ENCODE measurements around the gene HMGCS1.
"Not testable (repeated sequence)": the region's sequence is repeated elsewhere in the genome, so short reads cannot be mapped to it uniquely, and the experiment has no call there.

HMGCS1 gene

DNA sequence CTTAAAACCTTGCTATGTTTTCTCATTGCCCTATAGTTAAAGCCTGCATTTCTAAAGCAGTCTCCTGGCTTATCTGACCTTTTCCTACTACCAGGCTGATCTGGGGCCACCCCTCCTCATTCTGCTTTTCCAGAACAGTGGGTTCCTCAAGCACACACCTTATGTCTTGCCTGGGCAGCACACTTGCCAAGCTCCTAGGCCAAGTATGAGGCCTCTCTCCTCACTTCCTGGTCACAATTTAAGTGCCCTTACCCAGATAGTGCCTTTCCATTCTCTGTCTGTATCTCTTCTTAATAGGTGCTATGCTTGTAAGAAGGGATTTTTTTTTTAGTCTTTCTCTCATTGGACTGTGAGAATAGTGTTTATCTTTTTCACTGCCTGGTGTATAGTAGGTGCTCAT is 39.7 kb downstream of the HMGCS1 start:
- no peak for DNase-seq (ENCODE audit: low read depth)

DNA sequence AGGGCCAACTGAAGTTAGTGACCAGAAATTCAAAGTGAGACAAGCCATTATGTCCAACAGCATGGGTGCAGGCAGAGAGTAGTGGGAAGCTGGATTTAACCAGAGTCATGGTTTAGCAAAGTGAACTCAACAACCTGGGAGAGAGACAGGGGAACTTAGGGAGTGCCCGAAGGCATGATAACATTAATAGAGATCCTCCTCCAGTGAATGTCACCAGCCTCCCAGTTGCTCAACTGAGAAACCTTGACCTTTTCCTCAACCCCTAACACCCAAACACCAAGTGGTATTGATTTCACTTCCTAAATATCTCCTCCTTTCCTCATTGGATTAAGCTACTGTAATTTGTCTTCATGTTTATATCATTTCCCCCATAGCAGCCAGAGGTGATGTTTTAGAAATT is 42.6 kb downstream of the HMGCS1 start:
- no peak for DNase-seq (ENCODE audit: low read depth)

DNA sequence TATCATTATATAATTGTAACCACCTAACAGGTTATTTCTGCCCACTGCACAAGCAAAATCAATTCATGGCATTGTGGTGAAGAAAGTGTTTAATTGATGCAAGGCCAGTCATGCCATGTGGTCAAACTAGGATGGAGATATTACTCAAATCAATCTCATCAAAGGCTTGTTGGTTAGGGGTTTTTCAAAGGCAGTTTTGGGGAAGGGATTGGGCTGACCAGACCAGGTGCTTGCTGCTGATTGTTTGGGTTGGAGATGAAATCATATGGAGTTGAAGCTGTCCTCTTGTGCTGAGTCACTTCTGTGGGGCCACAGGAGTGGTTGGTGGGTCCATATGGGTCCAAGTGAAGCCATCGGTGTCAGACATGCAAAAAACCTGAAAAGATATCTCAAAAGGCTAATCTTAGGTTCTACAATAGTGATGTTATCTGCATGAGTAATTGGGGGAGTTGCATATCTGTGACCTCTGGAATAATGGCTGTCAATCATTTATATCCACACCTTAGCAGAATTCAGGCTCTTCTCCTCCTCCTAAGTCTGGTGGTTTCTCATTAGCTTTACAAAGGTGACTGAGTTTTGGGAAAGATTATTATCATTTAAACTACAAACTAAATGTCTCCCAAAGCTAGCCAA is 44.9 kb downstream of the HMGCS1 start:
- DNase-seq (ENCODE audit: low read depth) = no peak

DNA sequence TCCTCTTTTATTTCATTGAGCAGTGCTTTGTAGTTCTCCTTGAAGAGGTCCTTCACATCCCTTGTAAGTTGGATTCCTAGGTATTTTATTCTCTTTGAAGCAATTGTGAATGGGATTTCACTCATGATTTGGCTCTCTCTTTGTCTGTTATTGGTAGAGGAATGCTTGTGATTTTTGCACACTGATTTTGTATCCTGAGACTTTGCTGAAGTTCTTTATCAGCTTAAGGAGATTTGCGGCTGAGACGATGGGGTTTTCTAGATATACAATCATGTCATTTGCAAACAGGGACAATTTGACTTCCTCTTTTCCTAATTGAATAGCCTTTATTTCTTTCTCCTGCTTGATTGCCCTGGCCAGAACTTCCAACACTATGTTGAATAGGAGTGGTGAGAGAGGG is 50.9 kb downstream of the HMGCS1 start:
- not testable (repeated sequence) for DNase-seq (ENCODE audit: low read depth)

DNA sequence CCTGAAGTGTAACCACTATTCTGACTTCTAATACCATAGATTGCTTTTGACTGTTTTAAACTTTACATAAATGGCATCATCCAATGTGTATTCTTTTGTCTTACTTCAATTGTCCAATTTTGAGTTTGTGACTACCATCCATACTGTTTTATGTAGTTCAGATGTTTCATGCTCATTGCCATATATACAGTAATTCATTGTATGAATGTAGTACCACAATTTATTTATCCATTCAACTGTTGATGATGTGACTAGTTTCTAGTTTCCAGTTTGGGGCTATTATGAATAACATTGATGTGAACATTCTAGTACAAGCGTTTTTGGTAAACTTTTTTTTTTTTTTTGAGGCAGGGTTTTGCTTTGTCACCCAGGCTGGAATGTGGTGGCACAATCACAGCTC is 55.1 kb downstream of the HMGCS1 start:
- no peak for DNase-seq (ENCODE audit: low read depth)

DNA sequence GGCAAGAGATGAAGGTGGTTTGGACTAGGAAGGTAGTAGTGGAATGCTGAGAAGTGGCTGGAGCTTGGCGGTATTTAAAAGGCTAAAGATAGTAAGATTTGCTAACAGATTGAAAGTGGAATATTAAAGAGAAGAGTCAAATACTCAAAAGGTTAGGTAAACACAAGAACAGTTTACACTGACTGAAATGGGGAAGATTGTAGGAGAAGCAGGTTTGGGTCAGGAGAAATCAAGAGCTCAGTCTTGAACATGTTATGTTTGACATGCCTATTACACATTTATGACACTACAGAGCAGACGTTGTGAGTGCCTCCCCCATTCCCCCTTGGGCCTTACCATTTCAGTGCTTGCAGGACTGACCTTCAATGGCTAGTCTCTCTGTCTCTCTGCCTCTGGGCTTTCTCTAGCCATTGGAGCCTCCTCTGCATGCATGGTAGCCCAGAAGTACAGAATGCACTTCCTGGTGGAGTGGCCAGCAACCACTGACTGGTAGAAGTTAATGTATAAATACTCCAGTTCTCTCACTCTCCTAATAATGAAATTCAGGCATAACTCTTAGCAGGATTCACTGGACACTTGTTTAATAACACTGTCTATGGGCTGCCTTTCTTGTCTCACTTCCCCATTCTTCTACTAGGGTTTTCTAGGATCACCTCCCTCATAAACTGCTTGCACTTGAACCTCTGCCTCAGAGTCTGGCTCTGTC is 56.8 kb downstream of the HMGCS1 start:
- DNase-seq (ENCODE audit: low read depth) = no peak

DNA sequence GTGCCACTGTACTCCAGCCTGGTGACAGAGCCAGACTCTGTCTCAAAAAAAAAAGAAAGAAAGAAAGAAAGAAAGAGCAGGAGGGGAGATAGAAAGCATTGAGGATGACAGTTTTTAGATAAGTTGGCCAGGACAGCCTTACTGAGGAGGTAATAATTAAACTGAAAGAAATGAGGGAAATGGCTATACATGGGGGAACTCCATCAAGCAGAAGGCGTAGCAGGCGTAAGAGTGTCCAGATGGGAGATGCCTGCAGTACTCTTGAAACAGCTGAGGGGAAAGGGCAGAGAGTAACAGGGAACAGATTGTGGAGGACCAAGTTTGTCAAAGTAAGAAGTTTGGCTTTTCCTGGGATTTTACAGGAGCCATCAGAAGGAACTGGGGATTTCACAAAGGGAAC is 57.5 kb downstream of the HMGCS1 start:
- no peak for DNase-seq (ENCODE audit: low read depth)

DNA sequence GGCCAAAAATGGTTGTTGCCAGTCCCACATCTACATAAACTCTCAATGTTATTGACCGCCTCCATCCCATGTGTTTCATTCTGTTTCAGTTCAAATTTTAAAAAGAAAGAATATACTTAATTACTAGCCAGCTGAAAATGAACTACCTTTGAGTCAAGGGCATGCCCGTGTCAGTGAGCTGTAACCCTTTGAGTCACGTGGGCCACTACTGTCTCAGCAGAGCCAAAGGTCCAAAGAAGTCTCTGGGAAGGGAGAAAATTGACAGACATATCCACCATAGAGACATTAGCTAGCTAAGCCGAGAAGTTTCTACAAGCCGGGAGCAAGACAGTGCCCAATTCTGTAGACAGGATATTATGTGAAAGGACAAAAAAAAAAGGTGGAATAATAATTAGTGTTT is 61.5 kb downstream of the HMGCS1 start:
- no peak for DNase-seq (ENCODE audit: low read depth)

DNA sequence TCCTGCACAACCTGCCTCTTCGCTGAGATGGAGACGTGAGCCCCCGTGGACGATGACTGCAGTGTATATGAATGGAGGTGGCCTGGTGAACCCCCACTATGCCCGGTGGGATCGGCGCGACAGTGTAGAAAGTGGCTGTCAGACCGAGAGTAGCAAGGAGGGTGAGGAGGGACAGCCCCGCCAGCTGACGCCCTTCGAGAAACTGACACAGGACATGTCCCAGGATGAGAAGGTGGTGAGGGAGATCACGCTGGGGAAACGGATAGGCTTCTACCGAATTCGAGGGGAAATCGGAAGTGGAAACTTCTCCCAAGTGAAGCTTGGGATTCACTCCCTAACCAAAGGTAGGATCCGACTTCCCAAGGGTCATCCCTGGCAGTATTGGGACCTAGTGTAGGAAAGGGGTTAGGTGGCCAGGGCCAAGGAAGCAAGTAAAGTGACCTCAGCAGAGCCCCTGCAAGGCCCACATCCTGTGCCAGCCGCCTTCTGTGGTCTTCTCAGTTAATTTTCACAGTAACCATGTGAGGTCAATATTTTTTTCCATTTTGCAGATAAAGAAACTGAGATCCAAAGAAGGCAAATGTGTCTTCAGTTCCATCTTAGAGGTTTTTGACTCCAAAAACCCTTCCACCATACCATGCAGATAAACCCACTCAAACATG is 67.4 kb downstream of the HMGCS1 start:
- no peak for DNase-seq (ENCODE audit: low read depth)

DNA sequence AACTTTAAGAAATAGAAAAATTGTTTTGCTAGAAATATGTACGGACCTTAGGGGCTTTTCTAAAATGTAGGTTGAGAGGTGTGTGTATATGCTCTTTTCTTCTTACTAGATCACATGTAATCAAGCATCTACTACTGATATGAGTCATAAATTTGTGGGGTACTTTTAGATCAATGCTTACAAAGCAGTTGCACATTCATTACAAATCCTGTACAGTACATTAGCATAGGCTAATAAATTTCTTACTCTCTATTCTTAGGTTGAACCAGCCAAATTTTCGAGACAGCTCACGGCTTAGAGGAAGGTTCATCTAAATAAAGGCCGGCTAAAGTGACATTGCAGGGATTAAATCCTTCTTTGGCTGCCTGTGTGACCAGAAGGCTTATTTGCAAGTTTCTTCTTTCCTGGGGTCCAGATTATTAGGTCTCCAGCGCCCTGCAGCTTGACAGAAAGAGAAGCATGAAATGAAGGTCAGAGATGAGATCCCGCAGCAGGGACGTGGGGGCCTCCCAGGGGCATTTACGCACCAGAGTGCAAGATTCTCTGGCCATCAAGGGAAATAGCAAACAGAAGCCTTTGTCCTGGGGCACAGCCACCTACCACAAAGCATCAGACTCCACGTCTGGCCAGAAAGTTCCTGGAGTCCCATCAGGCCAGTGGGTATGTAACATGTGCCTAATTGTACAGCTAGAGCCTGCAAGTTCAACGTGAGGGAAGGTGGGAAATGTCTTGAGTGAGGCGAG is 68.2 kb downstream of the HMGCS1 start:
- DNase-seq (ENCODE audit: low read depth) = no peak

DNA sequence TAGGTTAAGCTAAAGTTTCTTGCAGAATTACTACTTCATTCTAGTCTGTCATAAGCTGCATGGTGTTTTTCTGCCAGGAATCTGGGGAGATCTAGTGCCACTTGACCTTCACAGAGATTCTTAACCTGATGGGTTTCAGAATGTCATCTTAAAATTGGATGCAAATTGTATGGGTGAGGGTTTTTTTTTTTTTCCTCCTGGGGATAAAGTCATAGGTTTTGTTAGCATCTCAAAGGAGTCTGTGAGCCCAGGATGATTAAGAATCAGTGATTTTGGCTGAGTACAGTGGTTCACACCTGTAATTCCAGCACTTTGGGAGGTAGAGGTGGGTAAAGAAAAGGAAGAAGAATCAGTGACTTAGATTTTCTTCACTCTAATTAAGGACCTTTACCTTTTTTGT is 69.9 kb downstream of the HMGCS1 start:
- no peak for DNase-seq (ENCODE audit: low read depth)

DNA sequence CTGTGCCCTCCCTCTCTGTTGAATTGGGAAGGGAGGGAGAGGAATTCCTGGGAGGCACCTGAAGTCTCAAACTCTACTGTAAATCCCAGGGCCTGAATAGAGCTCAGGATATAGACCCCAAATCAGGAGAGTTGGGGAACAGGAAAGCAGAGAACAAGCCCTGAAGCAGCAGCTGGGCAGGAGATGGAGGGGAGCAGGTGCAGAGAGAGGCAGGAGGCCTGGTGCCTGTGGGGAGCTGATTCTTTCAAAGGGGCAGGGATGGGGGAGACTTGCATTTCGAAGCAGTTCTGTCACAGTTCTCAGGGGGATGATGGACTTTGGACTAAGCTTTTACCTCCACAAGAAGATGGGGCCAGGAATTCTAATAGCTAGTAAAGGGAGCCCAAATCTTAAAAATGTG is 71.0 kb downstream of the HMGCS1 start:
- DNase-seq (ENCODE audit: low read depth) = no peak
